ENCODE results near the gene GZMH.
"Not testable (repeated sequence)": the region's sequence is repeated elsewhere in the genome, so short reads cannot be mapped to it uniquely, and the experiment has no call there.

GZMH gene

GRCh38 chr14:24609655-24610344 lies at the start of gene GZMH:
GZMH (minus strand) TSS chr14:24609685; CDS start chr14:24609613, 72 bp downstream.
- no peak for DNase-seq

DNA sequence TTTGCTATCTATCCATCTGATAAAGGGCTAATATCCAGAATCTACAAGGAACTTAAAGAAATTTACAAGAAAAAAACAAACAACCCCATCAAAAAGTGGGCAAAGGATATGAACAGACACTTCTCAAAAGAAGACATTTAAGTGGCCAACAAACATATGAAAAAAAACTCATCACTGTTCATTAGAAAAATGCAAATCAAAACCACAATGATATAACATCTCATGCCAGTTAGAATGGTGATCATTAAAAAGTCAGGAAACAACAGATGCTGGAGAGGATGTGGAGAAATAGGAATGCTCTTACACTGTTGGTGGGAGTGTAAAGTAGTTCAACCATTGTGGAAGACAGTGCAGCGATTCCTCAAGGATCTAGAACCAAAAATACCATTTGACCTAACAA lies 38.9 kb upstream of the GZMH start:
- not testable (repeated sequence) for DNase-seq

DNA sequence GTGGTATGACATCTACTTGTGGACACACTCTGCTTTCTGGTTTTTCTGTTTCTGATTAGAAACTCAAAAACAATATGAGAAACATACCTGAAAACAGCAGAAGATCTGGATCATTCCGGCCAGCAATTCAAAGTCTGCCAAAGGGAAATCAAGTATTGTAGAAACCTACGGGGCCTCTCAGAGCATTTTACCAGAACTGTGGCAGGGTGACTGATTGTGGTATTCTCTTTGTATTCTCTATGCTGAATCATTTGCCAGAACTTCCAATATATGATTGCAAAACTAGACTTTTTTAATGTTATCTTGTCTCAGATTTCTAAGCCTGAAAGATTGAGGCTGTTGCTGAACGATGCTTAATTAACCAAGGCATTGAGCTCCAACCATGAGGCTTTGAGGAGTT lies 30.4 kb upstream of the GZMH start:
- DNase-seq = no peak

GRCh38 chr14:24639270-24639669 lies 29.8 kb upstream of the GZMH start:
- no peak for DNase-seq

- no peak for DNase-seq
Observed at GRCh38 chr14:24634158-24634557, 24.7 kb upstream of the GZMH start, which contains the start of gene GZMB. GZMB (minus strand) TSS chr14:24634190; CDS start chr14:24634160, 30 bp downstream.

- DNase-seq = no peak
Observed at GRCh38 chr14:24633353-24633752, 23.9 kb upstream of the GZMH start.

GRCh38 chr14:24632761-24633160 lies 23.3 kb upstream of the GZMH start:
- DNase-seq = no peak

DNA sequence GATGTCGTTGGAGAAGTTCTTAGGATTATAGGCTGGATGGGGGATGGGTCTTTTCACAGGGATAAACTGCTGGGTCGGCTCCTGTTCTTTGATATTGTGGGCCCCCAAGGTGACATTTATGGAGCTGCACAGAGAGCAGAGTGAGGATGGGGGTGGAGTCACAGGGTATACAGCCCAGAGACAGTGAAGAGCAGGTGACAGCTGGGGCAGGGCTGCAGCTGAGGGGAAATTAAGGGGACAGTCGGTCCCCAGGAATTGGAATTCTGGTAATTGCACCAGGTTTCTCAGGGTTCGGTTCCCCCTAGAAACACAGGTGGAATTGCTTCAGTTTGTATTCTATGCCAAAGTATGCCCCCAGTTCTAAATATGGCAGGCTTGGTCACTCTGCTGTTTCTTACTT lies 22.9 kb upstream of the GZMH start:
- no peak for DNase-seq

- DNase-seq = no peak
Observed at GRCh38 chr14:24631749-24632335, 22.4 kb upstream of the GZMH start.

GRCh38 chr14:24630872-24631477 lies 21.5 kb upstream of the GZMH start:
- DNase-seq = peak; percentile 20

GRCh38 chr14:24630087-24630871 lies 20.8 kb upstream of the GZMH start:
- no peak for DNase-seq

- DNase-seq = no peak
Observed at GRCh38 chr14:24629521-24629920, 20.0 kb upstream of the GZMH start.

- DNase-seq = no peak
Observed at GRCh38 chr14:24613747-24614146, 4.3 kb upstream of the GZMH start.

- no peak for DNase-seq
Observed at GRCh38 chr14:24613241-24613640, 3.8 kb upstream of the GZMH start.

DNA sequence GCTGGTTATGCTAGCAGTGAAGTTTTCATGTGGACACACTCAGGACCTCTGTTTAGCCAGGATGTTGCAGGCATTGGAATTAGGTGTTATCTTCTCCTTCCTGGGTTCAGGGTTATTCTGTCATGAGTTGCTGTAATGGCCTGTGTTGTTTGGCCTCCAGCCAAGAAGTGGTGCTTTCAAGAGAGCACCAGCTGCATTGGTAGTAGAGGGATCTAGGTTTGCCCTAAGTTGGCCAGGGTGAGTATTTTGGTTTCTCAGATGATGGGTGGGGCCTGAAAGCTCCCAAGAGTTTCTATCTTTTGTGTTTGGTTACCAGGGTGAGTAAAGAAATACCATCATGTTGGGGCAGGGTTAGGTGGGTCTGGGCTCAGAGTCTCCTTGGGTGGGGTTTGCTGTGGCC lies 2.7 kb upstream of the GZMH start:
- DNase-seq = no peak

DNA sequence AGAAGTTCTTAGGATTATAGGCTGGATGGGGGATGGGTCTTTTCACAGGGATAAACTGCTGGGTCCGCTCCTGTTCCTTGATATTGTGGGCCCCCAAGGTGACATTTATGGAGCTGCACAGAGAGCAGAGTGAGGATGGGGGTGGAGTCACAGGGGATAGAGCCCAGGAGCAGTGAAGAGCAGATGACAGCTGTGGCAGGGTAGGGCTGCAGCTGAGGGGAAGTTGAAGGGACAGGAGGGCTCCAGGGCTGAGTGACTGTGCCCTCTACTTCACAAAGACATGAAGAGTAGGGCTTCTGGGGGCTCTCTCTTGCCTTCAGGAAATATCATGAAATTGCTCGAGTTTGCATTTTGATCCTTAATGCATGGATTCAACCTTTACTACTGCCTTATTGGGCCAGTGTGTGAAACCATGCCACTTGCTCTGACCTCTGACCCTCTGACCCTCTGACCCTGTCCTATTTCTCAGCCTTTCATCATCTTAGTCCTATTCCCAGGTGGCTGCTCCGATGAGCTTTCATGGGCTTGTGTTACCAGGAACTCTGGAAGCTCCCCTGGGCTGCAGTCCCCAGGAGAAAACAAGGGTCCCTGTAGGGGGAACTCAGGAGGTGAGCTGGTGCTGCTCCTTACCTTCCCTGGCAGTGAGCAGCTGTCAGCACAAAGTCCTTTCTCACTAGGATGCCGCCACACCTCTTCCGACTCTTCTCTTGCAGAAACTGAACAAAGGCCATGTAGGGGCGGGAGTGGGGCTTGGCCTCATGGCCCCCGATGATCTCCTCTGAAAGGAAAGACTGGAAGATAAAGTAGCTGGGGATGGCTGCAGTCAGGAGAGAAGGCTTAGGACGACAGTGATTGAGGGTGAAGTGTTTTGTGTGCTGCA lies 1.6 kb downstream of the GZMH start:
- no peak for DNase-seq

- DNase-seq = no peak
Observed at GRCh38 chr14:24607081-24607480, 2.4 kb downstream of the GZMH start.

DNA sequence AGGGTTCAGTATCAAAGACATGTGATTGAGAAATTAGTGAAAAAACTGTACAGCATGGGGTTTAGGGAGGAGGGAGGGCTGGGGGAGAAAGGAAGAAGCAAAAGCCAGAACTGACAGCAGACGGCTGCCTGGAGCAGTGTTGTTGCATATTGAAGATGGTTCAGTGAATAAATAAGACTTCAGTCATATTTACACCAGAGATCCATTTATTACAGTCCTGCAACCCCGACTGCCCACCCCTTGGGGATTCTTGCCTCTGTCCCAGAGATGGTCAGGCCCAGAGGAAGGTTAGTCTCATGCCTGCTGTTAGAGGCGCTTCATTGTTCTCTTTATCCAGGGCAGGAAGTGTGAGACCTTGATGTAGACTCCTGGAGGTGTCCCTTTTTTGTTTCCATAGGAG lies 3.2 kb downstream of the GZMH start:
- no peak for DNase-seq

- DNase-seq = no peak
Observed at GRCh38 chr14:24605435-24606190, 3.9 kb downstream of the GZMH start.

GRCh38 chr14:24597403-24597802 lies 12.1 kb downstream of the GZMH start:
- DNase-seq = no peak

- DNase-seq = no peak
Observed at GRCh38 chr14:24595073-24595808, 14.2 kb downstream of the GZMH start.

Measured in NCI-H748 treated with DMSO at 0.1 percent for 48 hours (cell line).